Ammon's horn (tissue), 1 donor: ENCODE data around the gene WWC2.

Source experiments
- DNase-seq: peaks from one replicate; pipeline ENCODE4 v3.0.0-alpha.2; 2016; ENCODE audit warnings: low spot score

WWC2 gene

DNA sequence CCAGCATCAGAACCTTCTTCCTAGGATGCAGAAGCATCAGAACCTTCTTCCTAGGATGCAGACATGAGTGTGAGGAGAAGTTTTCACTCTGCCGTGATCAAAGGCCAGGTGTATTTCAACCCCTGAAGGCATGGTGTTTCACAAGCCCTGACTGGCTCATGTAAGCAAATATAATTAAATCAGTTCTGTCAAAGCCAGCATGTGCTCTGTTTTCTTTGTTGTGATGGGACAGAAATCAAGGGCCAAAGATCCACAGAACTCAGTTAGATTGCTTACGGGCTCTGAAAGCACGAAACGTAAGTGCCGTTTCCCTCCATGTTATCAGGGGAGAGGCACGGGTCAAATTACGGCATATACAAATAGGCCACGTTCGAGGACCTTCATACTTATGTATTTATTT is 255.2 kb downstream of the WWC2 start:
- no peak for DNase-seq

DNA sequence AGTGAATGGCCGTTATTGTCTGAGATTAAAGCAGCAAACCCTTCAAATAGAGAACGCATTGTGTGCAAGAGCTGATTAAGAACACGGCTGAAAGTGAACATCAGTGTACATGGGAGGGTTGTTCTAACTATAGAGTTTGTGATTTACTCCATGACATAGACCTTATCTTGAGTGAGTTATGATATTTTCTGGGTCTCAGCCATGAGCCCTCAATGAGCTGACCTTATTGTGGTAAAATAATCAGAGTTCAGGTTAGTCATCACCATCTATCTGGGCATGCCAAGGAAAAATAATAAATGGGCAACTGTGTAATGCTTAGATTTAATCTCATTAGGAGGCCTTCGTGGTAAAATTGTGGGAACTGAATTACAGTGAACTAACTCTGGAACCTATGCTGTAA is 256.3 kb downstream of the WWC2 start:
- DNase-seq = no peak

DNA sequence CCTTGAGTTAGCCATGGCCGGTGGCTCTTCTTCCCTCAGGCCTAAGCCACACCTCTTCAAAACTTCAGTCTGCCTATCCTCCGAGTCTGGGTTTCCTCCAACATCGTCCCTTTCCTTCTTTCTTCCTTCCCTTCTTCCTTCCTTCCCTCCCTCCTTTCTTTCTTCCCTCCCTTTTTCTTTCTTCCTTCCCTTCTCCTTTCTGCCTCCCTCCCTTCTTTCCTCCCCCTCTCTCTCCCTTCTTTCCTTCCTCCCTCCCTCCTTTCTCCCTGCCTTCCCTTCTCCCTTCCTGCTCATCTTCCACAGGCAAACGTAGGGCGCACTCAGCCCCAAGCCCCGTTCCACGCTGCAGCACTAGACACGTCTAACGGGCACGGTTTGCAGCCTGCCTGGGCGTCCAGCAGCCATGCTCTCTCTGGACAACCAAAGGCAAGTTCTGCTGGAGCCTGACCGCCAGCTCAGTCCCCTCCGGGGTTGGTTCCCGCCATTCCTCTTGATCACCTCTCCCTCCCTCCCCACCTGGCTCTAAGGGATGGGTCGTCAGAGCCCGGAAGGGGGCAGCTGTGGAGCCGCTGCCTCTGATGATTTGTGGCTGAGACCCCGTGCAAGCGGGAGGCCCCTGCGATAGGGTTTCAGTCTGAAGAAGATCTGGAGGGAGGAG is 257.2 kb downstream of the WWC2 start:
- no peak for DNase-seq

DNA sequence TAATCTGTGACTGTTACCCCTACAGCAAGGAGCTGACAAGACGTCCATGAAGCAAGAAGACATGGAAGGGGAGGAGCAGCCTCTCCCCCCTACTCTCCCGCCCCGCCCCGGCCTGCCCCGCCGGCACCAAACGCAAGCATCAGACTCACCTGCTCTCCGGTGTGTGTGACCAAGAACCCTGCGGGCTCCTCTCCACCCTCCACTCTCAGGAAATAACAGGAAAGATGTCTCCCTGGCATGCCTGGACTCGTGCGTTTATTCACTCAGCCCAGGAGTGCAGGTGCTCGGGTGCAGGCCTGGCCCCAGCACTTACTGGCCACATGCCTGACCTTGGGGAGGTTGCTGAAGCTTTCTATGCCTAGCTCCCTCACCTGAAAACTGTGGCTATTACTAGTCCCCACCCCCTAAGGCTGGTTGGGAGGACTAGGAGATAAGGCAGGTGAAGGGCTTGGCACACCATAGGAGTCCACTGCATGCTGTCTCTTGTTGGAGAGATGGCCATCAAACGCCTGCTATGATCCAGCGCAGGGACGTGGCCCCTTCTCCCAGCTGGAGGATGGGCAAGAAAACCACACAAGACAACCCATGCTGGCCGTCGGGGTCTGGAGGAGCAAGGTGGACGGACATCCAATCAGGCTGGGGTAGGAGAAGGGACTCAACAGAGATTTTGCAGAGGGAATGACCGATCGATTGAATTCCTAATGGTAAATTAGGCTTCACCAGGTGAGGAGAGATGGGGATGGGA is 258.0 kb downstream of the WWC2 start:
- DNase-seq = no peak

DNA sequence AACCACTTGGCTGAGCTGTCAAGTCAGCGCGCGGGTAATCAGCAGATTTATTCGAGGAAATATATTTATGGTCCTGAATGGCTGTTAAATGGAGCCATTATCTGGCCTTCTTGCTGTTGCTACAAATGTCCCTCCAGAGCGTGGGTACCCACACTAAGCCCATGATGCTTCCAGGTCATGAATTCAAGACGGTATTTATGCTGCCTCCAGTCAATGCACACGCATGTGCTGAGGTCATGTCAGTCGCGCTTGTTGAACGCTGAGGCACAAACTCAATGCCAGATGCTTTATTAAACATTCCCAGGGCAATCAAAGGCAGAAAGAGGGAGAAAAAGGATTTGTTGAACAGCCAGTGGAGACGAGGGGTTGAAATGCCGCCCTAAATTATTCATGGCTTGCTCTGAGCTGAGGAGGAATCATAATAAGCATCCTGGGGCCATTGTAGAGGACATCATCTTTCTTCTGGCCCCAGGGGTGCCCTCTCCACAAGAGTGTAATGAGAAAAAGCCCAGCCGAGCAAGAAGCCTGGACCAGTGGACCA is 259.2 kb downstream of the WWC2 start:
- DNase-seq = no peak

DNA sequence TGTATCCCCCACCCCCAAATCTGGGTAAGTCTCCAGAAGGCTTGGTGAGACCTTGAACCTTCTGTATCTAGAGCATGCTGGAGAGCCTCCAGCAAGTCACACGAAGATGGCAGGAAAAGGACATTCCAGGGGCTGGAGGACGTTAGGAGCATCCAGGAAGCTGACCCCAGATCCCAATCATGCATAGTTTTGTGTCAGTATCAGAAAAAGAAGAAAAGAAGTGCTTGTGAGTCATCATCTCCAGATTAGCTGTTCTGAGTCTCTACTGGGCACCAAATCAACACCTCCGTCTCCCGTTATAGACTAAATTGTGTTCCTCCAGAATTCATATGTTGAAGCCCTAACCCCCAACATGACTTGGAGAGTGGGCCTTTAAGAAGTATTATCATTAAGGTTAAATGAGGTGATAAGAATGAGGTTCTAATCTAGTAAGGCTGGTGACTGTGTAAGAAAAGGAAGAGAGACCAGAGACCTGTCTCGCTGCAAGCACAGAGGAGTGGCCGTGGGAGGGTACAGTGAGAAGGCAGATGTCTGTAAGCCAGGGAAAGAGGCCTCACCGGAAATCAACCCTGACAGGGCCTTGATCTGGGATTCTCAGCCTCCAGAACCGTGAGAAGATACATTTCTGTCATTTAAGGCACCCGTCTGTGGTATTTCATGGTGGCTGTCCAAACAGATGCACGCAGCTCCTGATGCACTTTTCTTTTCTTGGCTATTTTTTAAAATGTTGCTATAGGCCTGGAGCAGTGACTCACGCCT is 261.3 kb downstream of the WWC2 start:
- DNase-seq = no peak

DNA sequence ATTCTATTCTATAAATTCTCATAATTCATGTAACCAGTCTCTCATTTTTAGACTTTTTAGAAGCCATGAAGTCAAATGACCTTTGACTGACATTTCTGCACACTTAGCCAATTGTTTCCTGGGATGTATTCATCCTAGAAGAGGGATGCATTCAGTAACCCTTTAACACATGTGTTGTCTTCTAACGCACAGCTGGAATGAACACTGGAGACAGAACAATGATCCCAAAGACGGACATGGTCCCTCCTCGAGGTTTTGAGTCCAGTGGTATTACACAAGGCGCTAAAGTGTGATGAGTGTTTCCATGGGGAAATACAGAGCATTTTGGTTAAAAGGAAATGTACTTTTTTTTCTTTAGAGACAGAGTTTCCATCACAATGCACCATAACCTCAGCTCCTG is 263.0 kb downstream of the WWC2 start:
- DNase-seq = no peak

DNA sequence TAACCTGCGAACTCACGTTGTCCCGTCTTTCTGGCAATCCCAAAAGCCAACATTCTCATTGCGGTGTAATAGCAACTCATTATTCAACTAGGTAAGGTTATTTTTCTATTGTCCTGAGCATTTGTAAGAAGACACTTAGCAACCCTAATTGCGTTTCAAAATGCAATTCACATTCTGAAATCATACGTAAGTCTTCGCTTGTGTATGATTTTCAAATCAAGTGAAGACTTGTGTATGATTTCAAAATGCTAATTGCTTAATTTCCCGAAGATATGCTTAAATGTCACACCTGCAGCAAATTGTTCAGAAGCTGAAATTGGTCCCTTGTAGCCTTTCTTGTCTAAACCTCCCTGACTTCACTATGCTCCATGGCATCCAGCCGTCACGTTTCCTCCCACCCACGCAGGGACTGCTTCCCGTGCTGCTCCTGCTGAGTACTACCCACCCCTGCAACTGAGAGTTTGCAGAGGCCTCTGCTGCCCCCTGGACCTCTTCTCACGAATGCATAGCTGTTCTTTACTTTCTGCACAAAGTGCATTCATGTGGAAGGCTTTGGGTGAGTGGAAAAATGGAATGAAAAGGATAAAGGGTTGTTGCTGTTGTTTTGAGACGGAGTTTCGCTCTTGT is 264.0 kb downstream of the WWC2 start:
- DNase-seq = no peak

DNA sequence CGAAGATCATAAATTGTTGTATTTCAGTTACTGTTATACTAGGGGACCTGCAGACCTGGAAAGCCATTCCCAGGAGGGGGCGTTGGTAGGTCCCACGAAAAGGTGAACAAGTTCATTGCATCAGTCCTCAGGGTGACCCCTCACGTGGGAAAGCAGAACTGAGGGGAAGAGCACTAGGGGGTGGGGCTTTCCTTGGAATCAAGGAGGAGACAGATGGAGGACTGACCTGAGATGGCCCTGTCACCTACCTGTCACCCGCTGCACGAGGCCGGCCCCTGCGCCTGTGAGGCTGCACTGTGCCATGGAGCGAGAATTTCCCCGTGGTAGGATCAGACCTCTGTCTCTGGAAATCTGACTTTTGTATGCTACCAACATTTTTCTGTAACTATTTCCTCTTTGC is 265.0 kb downstream of the WWC2 start:
- DNase-seq = no peak

DNA sequence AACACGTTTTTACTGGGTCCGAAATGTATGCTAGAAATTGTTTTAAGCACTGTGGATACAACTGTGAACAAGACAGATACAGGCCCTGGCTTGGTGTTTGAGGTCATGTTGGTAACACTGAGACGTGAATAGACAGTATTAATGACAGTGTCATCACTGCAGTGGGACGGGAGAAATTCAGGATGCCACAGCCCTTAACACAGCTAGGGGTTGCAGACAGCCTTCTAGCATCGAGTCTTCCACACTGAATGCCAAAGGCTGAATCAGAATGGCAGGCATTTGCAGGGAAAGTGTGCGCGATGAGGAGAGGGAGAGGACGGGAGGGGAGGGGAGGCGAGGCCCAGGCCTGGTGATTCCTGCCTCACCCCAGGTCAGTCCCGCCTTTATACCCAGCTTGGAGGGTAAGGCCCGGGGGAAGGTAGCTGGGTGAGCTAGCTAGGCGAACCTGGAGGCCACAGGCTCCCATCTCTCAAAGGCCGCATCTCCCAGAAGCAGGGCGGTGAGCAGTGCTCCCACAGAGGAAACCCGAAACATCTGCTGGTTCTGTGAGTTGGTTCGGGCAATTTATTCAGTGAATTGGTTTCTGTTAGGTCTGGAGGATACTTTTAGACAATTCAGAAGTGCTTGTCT is 267.3 kb downstream of the WWC2 start:
- no peak for DNase-seq

DNA sequence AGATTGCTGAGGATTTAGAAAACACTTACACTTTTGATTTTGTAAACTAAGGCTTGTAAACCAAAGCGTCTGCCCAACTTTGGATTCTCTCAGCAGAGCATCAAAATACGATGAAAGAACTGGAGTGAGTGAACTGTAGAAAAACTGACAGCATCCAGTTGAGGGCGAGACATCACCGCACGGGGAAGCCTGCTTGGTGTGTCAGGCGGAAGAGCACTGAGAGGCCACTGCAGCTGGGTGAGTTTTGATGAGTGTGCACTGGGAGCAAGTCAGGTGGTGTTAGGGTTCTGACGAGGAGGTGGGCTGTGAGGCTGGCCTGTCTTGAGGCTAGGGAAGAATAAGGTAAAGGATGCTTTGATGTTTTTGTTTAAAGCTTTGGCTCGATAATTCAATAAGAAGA is 270.0 kb downstream of the WWC2 start:
- DNase-seq = no peak
